Activated CD4-positive, CD25-positive, alpha-beta regulatory T cell (primary cell): ENCODE results near the gene ANO4.

Experiments
- DNase-seq, 4 experiments: peaks; one replicate each; lab custom pipeline; 2025; lab: John Stamatoyannopoulos, UW

The ANO4 gene

GRCh38 chr12:100808777-100809176 is 14.2 kb downstream of the ANO4 start:
- DNase-seq = no peak

DNA sequence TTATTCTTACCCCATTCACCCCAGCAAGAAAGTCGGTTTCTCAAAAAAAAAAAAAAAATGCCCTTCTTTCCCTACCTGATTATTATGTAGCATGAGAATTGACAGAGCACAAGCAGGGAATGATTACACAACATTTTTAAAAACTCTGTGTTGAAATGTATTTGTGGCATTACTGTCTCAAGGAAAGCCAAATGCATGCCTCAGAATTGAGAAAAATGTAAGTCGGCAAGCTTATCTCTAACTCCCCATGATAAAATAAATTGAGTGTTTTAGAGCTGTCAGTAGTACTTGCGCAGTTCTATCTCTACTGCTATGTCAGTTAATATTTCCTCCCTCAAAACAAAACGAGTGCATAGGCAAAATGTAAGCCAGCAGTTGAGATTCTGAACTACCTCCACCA is 25.7 kb downstream of the ANO4 start:
- DNase-seq = no peak

GRCh38 chr12:100823963-100824362 is 29.4 kb downstream of the ANO4 start:
- DNase-seq = no peak

GRCh38 chr12:100824476-100824875 is 29.9 kb downstream of the ANO4 start:
- DNase-seq = no peak

GRCh38 chr12:100826323-100826722 is 31.7 kb downstream of the ANO4 start:
- DNase-seq = no peak

- DNase-seq = no peak
These were observed 33.4 kb downstream of the ANO4 start for GRCh38 chr12:100827901-100828520.

GRCh38 chr12:100830003-100830795 is 35.6 kb downstream of the ANO4 start:
- no peak for DNase-seq

DNA sequence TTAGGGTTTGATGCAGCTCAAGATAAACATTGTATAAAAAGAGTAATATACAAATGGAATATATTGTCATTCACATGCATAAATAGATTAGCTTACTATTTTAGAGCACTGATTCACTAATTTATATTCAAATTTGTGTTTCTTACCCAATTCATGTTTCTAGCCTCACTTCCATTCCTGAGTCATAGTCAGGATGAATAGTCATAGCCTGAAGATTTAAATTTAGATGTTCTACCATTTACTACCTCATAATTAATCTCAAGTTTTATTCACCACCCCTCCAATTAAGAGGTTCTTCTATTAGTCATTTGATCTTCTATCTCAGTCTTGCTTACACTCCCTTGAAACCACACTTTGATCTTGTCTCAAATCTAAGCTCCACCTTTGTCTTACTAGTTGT is 38.7 kb downstream of the ANO4 start:
- DNase-seq = no peak

- DNase-seq = no peak
These were observed 46.2 kb downstream of the ANO4 start for GRCh38 chr12:100840748-100841147.

GRCh38 chr12:100842156-100842555 is 47.6 kb downstream of the ANO4 start:
- no peak for DNase-seq

DNA sequence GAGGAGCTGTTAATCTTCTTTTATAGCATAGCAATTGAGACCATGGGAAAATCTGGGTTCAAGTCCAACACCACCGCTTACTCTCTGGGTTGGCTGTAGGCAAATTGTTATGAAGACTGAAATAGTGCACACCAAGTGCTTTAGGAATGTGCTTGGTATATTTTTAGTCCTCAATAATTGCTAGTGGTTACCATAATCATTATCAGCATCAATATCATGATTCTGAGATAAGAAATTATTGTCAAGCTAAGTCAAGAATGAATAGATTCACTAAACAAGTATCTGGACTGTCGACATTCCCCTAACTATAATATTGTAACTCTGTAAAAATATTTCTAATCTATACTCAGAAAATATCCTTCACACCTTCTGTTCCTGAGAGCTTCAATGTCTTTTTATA is 48.5 kb downstream of the ANO4 start:
- no peak for DNase-seq

- no peak for DNase-seq
These were observed 50.5 kb downstream of the ANO4 start for GRCh38 chr12:100845095-100845494.

DNA sequence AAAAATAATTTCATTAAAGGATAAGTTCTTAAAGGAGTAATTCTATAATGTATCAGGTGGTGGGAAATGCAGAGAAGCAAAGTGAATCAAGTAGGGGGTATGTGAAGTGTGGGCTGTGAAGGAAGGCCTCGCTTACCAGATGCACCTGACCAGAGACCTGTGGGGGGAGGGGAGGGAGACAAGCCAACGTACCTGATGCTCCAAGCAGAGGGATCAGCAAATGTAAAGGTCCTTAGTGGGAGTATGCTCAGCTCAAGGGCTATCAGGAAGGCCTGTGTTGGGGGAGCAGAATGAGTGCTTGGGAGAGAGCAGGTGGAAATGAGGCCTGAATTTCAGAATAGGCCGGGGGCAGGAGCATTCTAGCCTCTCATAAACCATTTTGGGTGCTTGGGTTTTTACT is 57.1 kb downstream of the ANO4 start:
- no peak for DNase-seq

- DNase-seq = no peak
These were observed 62.8 kb downstream of the ANO4 start for GRCh38 chr12:100857418-100857817.

- no peak for DNase-seq
These were observed 63.4 kb downstream of the ANO4 start for GRCh38 chr12:100857971-100858370.

GRCh38 chr12:100858656-100859055 is 64.1 kb downstream of the ANO4 start:
- no peak for DNase-seq

DNA sequence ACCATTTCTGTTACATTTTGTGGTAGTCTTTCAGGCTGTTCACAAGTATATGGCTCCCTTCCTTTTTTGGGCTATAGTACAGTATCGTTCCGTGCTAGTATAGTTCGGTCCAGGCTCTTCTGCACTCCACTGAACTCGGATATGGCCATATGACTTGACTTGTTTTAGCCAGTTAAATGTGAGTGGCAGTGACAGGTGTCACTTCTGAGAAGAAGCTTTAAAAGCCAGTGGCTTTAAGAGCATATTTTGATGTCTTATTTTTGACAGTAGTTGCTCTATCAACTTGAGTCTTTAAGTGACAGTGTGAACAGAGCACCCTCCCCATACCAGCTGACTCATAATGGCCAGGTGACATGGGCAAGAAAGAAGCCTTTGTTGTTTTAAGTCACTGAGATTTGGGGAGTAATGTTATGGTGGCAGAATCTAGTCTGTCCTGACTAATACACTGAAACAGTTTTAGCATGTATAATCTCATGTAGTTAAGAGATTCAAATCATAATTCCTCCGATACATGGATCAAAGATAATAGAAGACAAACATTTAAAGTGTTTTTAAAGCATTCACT is 64.6 kb downstream of the ANO4 start:
- DNase-seq = no peak

DNA sequence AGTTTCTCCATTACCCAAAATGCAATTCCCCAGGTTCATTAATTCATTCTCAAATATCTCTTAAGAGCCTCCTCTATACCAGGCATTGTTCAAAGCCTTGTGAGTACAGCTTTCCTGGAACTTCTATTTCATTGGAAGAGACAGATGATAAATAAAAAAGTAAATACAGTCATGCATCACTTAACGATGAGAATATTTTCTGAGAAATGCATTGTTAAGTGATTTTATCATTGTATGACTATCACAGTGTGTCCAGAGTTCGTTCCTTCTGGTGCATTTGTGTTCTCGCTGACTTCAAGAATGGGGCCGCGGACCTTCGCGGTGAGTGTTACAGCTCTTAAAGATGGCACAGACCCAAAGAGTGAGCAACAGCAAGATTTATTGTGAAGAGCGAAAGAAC is 66.0 kb downstream of the ANO4 start:
- no peak for DNase-seq

DNA sequence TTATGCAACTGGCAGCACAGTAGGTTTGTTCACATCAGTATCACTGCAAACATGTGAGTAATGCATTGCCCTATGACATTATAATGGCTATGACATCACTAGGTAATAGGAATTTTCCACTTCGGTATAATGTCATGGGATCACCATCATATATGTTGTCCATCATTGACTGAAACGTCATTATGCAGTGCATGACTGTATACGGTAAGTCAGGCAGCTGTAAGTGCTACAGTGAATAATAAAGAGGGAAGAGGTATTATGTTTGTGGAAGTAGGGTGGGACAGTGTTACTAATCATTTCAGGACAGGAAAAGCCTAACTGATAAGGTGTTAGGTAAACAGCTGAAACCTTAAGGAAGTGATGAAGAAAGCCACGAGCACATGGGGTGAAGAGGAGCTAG is 68.1 kb downstream of the ANO4 start:
- DNase-seq = no peak

- no peak for DNase-seq
These were observed 69.8 kb downstream of the ANO4 start for GRCh38 chr12:100864366-100864765.

DNA sequence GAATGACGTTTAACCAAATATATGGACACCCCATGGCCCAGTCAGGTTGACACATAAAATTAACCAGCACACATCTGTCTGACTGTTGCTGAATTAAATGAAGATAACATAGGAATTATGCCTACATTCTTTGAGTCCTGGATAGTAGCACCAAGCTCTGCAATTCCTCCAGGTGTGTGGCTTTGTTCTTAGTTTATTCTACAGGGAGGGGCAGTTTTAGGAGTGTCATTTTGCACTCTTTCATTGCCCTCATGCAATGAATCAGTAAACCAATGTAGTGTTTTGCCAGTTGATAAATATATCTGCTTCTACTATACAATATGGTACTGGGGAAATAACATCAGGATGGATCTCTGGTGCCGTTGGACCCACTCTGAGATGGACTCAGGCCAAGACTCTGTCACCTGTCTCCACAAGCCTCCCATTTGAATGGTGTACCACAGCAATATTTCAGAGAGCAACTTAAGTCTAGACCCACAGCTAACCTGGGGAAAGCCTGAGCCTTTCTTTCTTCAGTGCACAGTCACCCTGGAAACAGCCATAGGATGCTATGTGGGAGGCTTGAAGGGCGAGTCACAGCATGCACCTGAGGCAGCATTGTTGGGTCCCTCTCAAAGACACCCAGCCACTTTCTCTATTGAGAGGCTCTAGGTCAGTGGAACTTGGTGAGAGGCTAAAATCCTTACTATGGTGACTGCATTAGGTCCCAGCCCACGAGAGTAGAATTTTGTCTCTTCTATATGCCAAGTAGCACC is 73.2 kb downstream of the ANO4 start:
- DNase-seq = no peak

GRCh38 chr12:100868487-100868886 is 73.9 kb downstream of the ANO4 start:
- DNase-seq = no peak
